WTC11 (cell line): ENCODE results near the gene ENGASE.

Experiments
- ATF3 ChIP-seq: sonication (generic); formaldehyde crosslinking; conservative IDR thresholded peaks from 2 replicates; pipeline ENCODE4 v1.8.1; 2022; ENCODE audit warnings: mild to moderate bottlenecking, missing genetic modification reagents
- CTCF ChIP-seq: fragments of 200-600 bp; IDR thresholded peaks from 2 replicates; pipeline ENCODE4 v1.8.0; 2022; ENCODE audit warnings: antibody characterized with exemption
- HMGA2 ChIP-seq: fragments of 250-450 bp; sonication (Bioruptor Pico); IDR thresholded peaks from 2 replicates; pipeline ENCODE4 v1.4.0; 2021; ENCODE audit warnings: mild to moderate bottlenecking, moderate library complexity

GRCh38 chr17:79080761-79081290, 6.2 kb downstream of the ENGASE start:
- TF ChIP-seq ATF3 (CRISPR knock-in tag) (no peak), CTCF (no peak), HMGA2 (no peak)
